Endodermal cell (in vitro differentiated cells): ENCODE measurements around the gene ADISSP. TPM values are rescaled to one million over a fixed set of nuclear protein-coding genes. Genes with fewer than 3 reads are reported as not detected.
A peak's percentile ranks its signal among the peaks of the same experiment; 100 is the strongest.

Experiments used
- DNase-seq: peaks from one replicate; pipeline ENCODE4 v3.0.0-alpha.2; 2017
- H3K27ac ChIP-seq: 2 replicates; pipeline ENCODE4 v1.5.1; 2013; ENCODE audit warnings: mild to moderate bottlenecking, low read depth, low read length, moderate library complexity
- H3K27me3 ChIP-seq: 2 replicates; pipeline ENCODE4 v1.6.1; 2013; ENCODE audit warnings: mild to moderate bottlenecking, low read length, moderate library complexity; ENCODE audit not compliant: insufficient read depth, control insufficient read depth, poor library complexity, severe bottlenecking
- H3K36me3 ChIP-seq: 2 replicates; pipeline ENCODE4 v1.7.0; 2013; ENCODE audit warnings: mild to moderate bottlenecking, low read length, moderate library complexity; ENCODE audit not compliant: control insufficient read depth, insufficient read depth
- H3K4me1 ChIP-seq: one replicate; pipeline ENCODE4 v1.7.0; 2013; ENCODE audit warnings: low read length; ENCODE audit not compliant: control insufficient read depth, insufficient read depth
- H3K4me3 ChIP-seq: 2 replicates; pipeline ENCODE4 v1.5.1; 2013; ENCODE audit warnings: mild to moderate bottlenecking, low read length, moderate library complexity
- H3K9ac ChIP-seq: 2 replicates; pipeline ENCODE4 v1.6.1; 2013; ENCODE audit warnings: mild to moderate bottlenecking, low read length, moderate library complexity; ENCODE audit not compliant: poor library complexity, severe bottlenecking; ENCODE audit errors: extremely low read depth
- H3K9me3 ChIP-seq: 2 replicates; pipeline ENCODE4 v1.6.1; 2013; ENCODE audit warnings: mild to moderate bottlenecking, low read length, moderate library complexity; ENCODE audit not compliant: control insufficient read depth
- H3K27ac Mint-ChIP-seq: 2 replicates; pipeline ENCODE4 v1.8.0; 2020; ENCODE audit warnings: mixed read lengths
- H3K27me3 Mint-ChIP-seq: 2 replicates; pipeline ENCODE4 v1.8.0; 2021; ENCODE audit warnings: mild to moderate bottlenecking, mixed read lengths; ENCODE audit not compliant: insufficient read depth
- H3K36me3 Mint-ChIP-seq: 2 replicates; pipeline ENCODE4 v1.8.0; 2020; ENCODE audit warnings: low read depth, mixed read lengths
- H3K4me1 Mint-ChIP-seq: 2 replicates; pipeline ENCODE4 v1.8.0; 2020; ENCODE audit warnings: mixed read lengths
- H3K4me3 Mint-ChIP-seq: 2 replicates; pipeline ENCODE4 v1.8.0; 2020; ENCODE audit warnings: mild to moderate bottlenecking, moderate library complexity, mixed read lengths
- H3K9me3 Mint-ChIP-seq: 2 replicates; pipeline ENCODE4 v1.8.0; 2020; ENCODE audit warnings: mild to moderate bottlenecking, mixed read lengths
- CTCF ChIP-seq: fragments of 200-600 bp; sonication (generic); conservative IDR thresholded peaks from 2 replicates; pipeline ENCODE4 v1.5.0; 2021; ENCODE audit warnings: antibody characterized with exemption, mild to moderate bottlenecking
- WGBS, 2 experiments: methylation state at CpG; one replicate each; pipeline versions ENCODE4 v1.1.5 to v1.1.7; 2013; ENCODE audit warnings: missing lambda C conversion rate in 2 of 2, mixed read lengths in 1 of 2; ENCODE audit not compliant: insufficient coverage in 1 of 2, insufficient read length in 1 of 2; 5-methylcytosine and 5-hydroxymethylcytosine counted together
- total RNA-seq, 2 donors: library from RNA; stranded (reverse); fragmentation: NEBNext Ultra II Directional in 1 of 2; extraction: Animal tissue kit (Norgen Biotek cat#: 25700) in 1 of 2; gene quantifications; 2 replicates in 1 of 2; 3 replicates in 1 of 2; pipeline ENCODE4 v1.2.1, GENCODE V29; 2021

The ADISSP gene
- total RNA-seq, 2 donors from 2014 or later, result 38.8 to 43.3 TPM

- peaks cover 39% of the 10 kb centered on the region for H3K27me3 ChIP-seq
- no peak for DNase-seq
- peaks cover 14% of the 10 kb centered on the region for H3K4me1 Mint-ChIP-seq
- peaks cover 11% of the 10 kb centered on the region for H3K4me1 ChIP-seq
- peaks cover 39% of the 10 kb centered on the region for H3K27me3 Mint-ChIP-seq
- H3K4me3 Mint-ChIP-seq, result no peak overlapping the region
- 79 to 93% methylated on average over 8 to 12 of the region's 12 CpGs for WGBS, 2 experiments
- no peaks in the 10 kb centered on the region for H3K36me3 Mint-ChIP-seq
- H3K27ac Mint-ChIP-seq, result no peak overlapping the region
- H3K4me3 ChIP-seq, result no peak overlapping the region
- H3K9ac ChIP-seq, result no peak overlapping the region
- H3K9me3 ChIP-seq, result no peaks in the 10 kb centered on the region
- no peak overlapping the region for H3K27ac ChIP-seq
- TF ChIP-seq CTCF, result no peak
- H3K36me3 ChIP-seq, result no peaks in the 10 kb centered on the region
- no peaks in the 10 kb centered on the region for H3K9me3 Mint-ChIP-seq
Observed at GRCh38 chr20:3734111-3734843, 33.3 kb downstream of the ADISSP start.

DNA sequence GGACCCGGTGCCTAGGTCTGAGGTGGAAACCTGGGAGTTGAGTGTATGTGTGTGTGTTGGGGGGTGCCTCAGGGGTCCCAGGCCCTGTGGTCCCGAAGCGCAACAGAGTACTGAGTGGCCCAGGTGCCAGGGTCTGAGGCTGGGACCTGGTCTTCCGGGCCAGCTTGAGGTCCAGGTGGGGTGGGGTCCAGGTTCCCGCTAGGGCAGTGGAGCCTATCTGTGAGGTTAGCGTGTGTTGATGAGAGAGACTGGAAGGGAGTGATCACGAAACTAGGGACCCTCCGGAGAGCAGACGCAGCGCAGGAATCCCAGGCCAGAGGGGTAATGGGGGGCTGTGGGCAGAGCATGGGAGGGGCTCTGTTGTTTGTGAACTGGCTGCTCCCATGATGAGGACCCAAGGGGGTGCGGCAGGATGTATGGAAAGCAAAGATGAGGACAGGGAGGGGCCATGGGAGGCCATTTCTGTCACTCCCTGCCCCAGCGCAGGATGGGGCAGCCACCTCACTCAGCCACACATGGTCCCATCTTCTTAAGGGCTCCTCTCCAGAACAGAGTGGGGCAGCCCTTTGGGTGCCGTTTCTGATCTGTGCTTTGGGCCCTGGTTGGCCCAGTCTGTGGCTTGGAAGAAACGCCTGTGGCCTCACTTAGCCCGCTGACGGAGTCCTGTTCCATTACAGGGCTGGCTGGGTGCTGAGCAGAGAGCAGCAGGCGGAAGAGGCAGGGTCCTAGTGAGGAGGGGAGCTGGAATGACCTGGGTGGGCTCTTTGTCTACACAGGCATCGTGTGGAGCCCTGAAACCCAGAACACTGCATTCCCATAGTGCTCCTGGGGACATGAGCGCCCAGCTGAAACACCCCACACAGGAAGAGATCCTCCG lies 34.2 kb downstream of the ADISSP start:
- peak overlapping the region; percentile 23 for H3K4me3 Mint-ChIP-seq
- H3K9ac ChIP-seq, result no peak overlapping the region

More for the DNA sequence above, 34.2 kb downstream of the ADISSP start:
- TF ChIP-seq CTCF, result no peak
- Mint-ChIP-seq H3K27ac (no peak overlapping the region), H3K36me3 (no peaks in the 10 kb centered on the region), H3K4me1 (peaks cover 5% of the 10 kb centered on the region), H3K9me3 (no peaks in the 10 kb centered on the region), H3K27me3 (peaks cover 44% of the 10 kb centered on the region)
- H3K27ac ChIP-seq, result no peak overlapping the region
- H3K4me1 ChIP-seq, result peaks cover 3% of the 10 kb centered on the region
- H3K4me3 ChIP-seq, result no peak overlapping the region
- no peaks in the 10 kb centered on the region for H3K9me3 ChIP-seq
- H3K36me3 ChIP-seq, result no peaks in the 10 kb centered on the region
- no peak for DNase-seq
- WGBS, 2 experiments, result 90 to 94% methylated on average over 12 to 20 of the region's 20 CpGs
- peaks cover 45% of the 10 kb centered on the region for H3K27me3 ChIP-seq
